Astrocyte of the spinal cord (primary cell): ENCODE results near the gene IQCE.

ENCODE experiments used
- DNase-seq: peaks from one replicate; pipeline ENCODE4 v3.0.0; 2011; ENCODE audit warnings: low read depth, low spot score
- H3K4me3 ChIP-seq: 2 replicates; pipeline ENCODE4 v1.5.1; 2011; ENCODE audit warnings: low read depth, mild to moderate bottlenecking, low read length, moderate library complexity
- CTCF ChIP-seq: IDR thresholded peaks from 2 replicates; pipeline ENCODE4 v1.5.1; 2012; ENCODE audit warnings: low read depth, mild to moderate bottlenecking, low read length, inconsistent platforms
- in situ Hi-C: cut with HindIII; loops from 2 replicates; pipeline ENCODE4 v1.10.0; 2017; ENCODE audit warnings: low sequenced_read_pairs

Gene IQCE

GRCh38 chr7:2652736-2653060, 93.9 kb downstream of the IQCE start:
- TF ChIP-seq CTCF: no peak
- in situ Hi-C loops: no loop called here
- no peak for DNase-seq
- H3K4me3 ChIP-seq: no peak overlapping the region

- TF ChIP-seq CTCF: no peak
- in situ Hi-C loops: no loop called here
- no peak overlapping the region for H3K4me3 ChIP-seq
- DNase-seq: no peak
Observed at GRCh38 chr7:2654059-2654458, 95.3 kb downstream of the IQCE start.

DNA sequence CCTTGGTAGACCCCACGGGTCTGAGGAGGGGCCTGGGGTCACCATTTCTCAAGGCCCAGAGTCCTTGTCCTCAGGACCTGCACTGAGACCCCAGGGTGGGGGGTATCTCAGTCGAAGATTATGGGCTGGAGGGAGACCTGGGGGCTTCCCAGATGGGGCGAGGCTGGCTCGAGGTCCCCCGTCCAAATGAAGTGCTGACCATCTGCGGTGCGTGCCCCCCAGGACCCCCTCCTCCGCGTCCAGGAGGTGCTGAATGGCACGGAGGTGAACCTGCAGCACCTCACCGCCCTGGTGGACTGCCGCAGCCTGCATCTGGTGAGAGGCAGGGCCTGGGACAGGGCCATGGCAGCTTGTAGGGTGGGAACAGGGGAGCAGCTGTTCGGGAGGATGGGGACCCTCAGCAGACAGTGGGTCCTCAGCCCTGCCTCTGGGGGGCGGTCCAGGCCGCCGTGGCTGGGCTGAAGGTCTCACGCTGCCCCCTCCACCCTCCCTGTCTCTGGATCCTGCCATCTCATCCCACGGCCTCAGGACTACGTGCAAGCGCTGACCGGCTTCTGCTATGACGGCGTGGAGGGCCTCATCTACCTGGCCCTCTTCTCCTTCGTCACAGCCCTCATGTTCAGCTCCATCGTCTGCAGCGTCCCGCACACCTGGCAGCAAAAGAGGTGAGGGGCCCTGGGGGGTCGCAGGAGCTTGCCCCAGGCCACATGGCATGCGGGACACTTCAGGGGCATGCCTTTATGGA, 97.3 kb downstream of the IQCE start:
- in situ Hi-C loops: no loop called here
- no peak for TF ChIP-seq CTCF
- no peak for DNase-seq
- no peak overlapping the region for H3K4me3 ChIP-seq

DNA sequence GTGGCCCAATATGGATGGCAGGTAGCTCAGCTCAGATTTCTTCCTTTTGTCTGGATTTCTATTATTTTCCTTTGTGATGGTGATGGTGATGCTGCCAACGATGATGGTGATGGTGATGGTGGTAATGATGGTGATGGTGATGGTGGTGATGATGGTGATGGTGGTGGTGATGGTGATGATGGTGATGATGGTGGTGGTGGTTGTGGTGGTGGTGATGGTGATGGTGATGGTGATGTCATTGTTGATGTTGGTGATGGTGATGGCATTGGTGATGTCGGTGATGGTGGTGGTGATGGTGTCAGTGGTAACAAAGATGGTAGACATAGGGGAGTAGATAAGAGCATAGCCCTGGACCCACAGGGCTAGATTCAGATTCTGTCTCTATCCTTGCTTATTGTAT, 98.4 kb downstream of the IQCE start:
- no peak overlapping the region for H3K4me3 ChIP-seq
- in situ Hi-C loops: no loop called here
- no peak for TF ChIP-seq CTCF
- DNase-seq: no peak

DNA sequence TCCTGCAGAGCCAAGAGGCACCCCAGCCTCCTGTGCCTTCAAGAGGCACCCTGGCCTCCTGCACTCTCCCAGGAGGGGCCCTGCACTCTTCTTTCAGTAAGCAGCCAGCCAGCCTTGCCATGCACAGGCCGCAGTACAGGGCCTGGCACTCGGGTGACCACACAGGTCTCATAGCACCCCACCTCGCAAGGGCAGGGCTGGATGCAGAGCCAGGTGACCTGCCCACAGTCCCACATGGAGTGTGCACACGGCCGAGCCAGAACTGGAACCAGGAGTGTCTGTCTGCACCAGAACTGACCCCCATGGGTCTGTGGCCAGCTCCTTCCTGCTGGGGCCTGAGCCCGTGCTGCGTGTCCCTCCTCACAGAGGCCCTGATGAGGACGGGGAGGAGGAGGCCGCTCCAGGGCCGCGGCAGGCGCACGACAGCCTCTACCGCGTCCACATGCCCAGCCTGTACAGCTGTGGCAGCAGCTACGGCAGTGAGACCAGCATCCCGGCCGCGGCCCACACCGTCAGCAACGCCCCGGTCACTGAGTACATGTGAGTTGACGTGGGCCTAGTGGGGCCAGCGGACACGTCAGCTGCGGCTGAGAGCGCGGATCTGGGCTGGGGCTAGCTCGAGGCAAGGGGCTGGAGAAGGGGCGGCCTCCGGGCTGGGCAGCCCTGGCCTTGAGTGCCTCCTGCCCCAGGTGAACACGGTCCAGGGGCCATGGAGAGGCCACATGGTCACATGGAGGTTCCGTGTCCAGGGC, 99.3 kb downstream of the IQCE start:
- no peak for DNase-seq
- no peak overlapping the region for H3K4me3 ChIP-seq
- no peak for TF ChIP-seq CTCF
- in situ Hi-C loops: no loop called here

DNA sequence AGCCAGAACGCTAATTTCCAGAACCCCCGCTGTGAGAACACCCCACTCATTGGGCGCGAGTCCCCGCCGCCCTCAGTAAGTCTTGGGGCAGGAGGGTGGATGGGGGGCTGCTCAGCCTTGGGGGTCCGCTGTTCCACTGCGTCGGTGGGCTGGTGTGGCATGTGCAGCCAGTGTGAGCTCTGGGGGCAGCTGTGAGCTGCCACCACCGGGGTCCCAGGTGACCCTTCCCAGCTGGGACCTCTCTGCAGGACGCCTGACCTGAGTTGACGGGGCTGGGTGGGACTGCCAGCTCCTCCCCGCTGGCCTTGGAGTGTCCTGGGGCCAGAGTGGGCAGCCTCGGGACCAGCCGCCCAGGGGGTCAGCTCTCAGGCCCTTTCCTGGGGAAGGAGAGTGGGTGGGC, 100.2 kb downstream of the IQCE start:
- in situ Hi-C loops: no loop called here
- no peak for DNase-seq
- H3K4me3 ChIP-seq: no peak overlapping the region
- TF ChIP-seq CTCF: no peak
